ENCODE results near the gene PSMA6.

Gene PSMA6

DNA sequence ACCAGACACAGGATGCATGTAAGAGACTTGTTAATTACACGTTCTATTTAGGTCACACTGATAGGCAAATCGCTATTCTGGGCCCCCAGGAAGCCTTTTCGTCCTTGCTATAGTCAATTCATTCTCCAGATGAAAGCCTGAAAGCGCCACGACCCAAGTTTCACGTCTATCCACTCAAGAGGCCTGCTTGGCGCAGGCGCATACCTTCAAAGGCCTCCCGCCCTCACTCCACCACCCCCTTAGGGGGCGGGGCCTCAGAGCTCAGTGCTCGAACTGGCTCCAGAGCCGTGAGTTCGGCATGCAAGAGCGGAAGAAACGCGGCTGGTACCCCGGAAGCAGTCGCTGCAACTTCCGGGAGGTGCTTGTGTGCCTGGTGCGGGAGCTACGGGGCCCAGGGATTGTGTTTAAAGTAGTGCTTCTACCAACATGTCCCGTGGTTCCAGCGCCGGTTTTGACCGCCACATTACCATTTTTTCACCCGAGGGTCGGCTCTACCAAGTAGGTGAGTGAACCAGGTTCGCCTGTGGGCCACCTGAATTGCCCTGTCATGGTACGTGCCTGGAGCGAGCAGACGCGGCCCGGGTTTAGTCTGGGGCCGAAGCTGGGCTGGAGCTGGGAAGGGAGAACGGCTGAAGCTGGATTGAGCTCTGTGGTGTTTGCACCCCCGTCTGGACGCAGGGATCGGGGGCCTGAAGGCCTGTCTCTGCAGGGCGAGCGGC is at the start of gene PSMA6 (continued):
- TF ChIP-seq, protein P1, sequence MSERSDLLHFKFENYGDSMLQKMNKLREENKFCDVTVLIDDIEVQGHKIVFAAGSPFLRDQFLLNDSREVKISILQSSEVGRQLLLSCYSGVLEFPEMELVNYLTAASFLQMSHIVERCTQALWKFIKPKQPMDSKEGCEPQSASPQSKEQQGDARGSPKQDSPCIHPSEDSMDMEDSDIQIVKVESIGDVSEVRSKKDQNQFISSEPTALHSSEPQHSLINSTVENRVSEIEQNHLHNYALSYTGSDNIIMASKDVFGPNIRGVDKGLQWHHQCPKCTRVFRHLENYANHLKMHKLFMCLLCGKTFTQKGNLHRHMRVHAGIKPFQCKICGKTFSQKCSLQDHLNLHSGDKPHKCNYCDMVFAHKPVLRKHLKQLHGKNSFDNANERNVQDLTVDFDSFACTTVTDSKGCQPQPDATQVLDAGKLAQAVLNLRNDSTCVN (tag by site-specific recombination; optimal IDR thresholded peaks at IDR 0.05) = peak; percentile 49
- TF ChIP-seq ZNF274 (IDR thresholded peaks at IDR 0.05; ENCODE audit: low read length) (no peak), ZNF274 (tag by site-specific recombination; IDR thresholded peaks at IDR 0.05; ENCODE audit: borderline replicate concordance) (no peak), ZNF660 (tag by site-specific recombination; IDR thresholded peaks at IDR 0.05) (peak; percentile 14; the same call in 1 of the 2 replicates), ZBTB17 (tag by site-specific recombination; IDR thresholded peaks at IDR 0.05) (peak; percentile 96), FEZF1 (tag by site-specific recombination; IDR thresholded peaks at IDR 0.05) (no peak), ZSCAN30 (tag by site-specific recombination; IDR thresholded peaks at IDR 0.05) (no peak), ZNF175 (tag by site-specific recombination; IDR thresholded peaks at IDR 0.05) (no peak), ZNF133 (tag by site-specific recombination; IDR thresholded peaks at IDR 0.05) (no peak), ZNF558 (tag by site-specific recombination; IDR thresholded peaks at IDR 0.05) (no peak), KLF9 (tag by site-specific recombination; IDR thresholded peaks at IDR 0.05; ENCODE audit: low read depth) (peak; percentile 69), ZNF544 (tag by site-specific recombination; IDR thresholded peaks at IDR 0.05) (no peak), ZNF366 (tag by site-specific recombination; conservative IDR thresholded peaks at IDR 0.05) (peak; percentile 48), ZNF2 (tag by site-specific recombination; IDR thresholded peaks at IDR 0.05) (peak; percentile 74), ZNF292 (tag by site-specific recombination; IDR thresholded peaks at IDR 0.05; ENCODE audit: borderline replicate concordance, low read depth) (no peak), ZNF48 (tag by site-specific recombination; IDR thresholded peaks at IDR 0.05) (no peak), ZNF629 (tag by site-specific recombination; IDR thresholded peaks at IDR 0.05) (peak; percentile 78), ZNF626 (tag by site-specific recombination; IDR thresholded peaks at IDR 0.05) (no peak), ZNF223 (tag by site-specific recombination; IDR thresholded peaks at IDR 0.05) (no peak), HOXD13 (CRISPR knock-in tag; IDR thresholded peaks at IDR 0.05; ENCODE audit: borderline replicate concordance) (0 out of 2 replicates have a peak, but pooled peaks have one; percentile 35), ZNF138 (tag by site-specific recombination; IDR thresholded peaks at IDR 0.05; ENCODE audit: borderline replicate concordance) (no peak), ZNF404 (tag by site-specific recombination; IDR thresholded peaks at IDR 0.05) (no peak), ZNF677 (tag by site-specific recombination; IDR thresholded peaks at IDR 0.05) (no peak), ZNF214 (tag by site-specific recombination; IDR thresholded peaks at IDR 0.05; ENCODE audit: borderline replicate concordance) (no peak), ZFP69B (tag by site-specific recombination; IDR thresholded peaks at IDR 0.05) (peak; percentile 14; the same call in 1 of the 2 replicates), ZNF701 (tag by site-specific recombination; IDR thresholded peaks at IDR 0.05) (no peak), ZFHX2 (tag by site-specific recombination; conservative IDR thresholded peaks at IDR 0.05) (no peak)
- TF ChIP-seq, protein P2, sequence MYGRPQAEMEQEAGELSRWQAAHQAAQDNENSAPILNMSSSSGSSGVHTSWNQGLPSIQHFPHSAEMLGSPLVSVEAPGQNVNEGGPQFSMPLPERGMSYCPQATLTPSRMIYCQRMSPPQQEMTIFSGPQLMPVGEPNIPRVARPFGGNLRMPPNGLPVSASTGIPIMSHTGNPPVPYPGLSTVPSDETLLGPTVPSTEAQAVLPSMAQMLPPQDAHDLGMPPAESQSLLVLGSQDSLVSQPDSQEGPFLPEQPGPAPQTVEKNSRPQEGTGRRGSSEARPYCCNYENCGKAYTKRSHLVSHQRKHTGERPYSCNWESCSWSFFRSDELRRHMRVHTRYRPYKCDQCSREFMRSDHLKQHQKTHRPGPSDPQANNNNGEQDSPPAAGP (tag by site-specific recombination; IDR thresholded peaks at IDR 0.05) = no peak
- TF ChIP-seq, protein P3, sequence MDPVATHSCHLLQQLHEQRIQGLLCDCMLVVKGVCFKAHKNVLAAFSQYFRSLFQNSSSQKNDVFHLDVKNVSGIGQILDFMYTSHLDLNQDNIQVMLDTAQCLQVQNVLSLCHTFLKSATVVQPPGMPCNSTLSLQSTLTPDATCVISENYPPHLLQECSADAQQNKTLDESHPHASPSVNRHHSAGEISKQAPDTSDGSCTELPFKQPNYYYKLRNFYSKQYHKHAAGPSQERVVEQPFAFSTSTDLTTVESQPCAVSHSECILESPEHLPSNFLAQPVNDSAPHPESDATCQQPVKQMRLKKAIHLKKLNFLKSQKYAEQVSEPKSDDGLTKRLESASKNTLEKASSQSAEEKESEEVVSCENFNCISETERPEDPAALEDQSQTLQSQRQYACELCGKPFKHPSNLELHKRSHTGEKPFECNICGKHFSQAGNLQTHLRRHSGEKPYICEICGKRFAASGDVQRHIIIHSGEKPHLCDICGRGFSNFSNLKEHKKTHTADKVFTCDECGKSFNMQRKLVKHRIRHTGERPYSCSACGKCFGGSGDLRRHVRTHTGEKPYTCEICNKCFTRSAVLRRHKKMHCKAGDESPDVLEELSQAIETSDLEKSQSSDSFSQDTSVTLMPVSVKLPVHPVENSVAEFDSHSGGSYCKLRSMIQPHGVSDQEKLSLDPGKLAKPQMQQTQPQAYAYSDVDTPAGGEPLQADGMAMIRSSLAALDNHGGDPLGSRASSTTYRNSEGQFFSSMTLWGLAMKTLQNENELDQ (tag by site-specific recombination; IDR thresholded peaks at IDR 0.05; ENCODE audit: low read depth) = no peak
- TF ChIP-seq, protein P4, sequence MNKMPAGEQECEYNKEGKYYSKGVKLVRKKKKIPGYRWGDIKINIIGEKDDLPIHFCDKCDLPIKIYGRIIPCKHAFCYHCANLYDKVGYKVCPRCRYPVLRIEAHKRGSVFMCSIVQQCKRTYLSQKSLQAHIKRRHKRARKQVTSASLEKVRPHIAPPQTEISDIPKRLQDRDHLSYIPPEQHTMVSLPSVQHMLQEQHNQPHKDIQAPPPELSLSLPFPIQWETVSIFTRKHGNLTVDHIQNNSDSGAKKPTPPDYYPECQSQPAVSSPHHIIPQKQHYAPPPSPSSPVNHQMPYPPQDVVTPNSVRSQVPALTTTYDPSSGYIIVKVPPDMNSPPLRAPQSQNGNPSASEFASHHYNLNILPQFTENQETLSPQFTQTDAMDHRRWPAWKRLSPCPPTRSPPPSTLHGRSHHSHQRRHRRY (tag by site-specific recombination; IDR thresholded peaks at IDR 0.05) = no peak
- TF ChIP-seq, protein P5, sequence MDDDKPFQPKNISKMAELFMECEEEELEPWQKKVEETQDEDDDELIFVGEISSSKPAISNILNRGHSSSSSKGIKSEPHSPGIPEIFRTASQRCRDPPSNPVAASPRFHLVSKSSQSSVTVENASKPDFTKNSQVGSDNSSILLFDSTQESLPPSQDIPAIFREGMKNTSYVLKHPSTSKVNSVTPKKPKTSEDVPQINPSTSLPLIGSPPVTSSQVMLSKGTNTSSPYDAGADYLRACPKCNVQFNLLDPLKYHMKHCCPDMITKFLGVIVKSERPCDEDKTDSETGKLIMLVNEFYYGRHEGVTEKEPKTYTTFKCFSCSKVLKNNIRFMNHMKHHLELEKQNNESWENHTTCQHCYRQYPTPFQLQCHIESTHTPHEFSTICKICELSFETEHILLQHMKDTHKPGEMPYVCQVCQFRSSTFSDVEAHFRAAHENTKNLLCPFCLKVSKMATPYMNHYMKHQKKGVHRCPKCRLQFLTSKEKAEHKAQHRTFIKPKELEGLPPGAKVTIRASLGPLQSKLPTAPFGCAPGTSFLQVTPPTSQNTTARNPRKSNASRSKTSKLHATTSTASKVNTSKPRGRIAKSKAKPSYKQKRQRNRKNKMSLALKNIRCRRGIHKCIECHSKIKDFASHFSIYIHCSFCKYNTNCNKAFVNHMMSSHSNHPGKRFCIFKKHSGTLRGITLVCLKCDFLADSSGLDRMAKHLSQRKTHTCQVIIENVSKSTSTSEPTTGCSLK (tag by site-specific recombination; IDR thresholded peaks at IDR 0.05) = no peak
